ENCODE data around the gene RHOT2. TPM values are rescaled to one million over a fixed set of nuclear protein-coding genes. Genes with fewer than 3 reads are reported as not detected.
A peak's percentile ranks its signal among the peaks of the same experiment; 100 is the strongest.

The RHOT2 gene
- polyA plus RNA-seq, 1 donor (not counting 4 experiments of a cell fraction or from before 2014, with no cell fraction given), result 58.7 TPM

DNA sequence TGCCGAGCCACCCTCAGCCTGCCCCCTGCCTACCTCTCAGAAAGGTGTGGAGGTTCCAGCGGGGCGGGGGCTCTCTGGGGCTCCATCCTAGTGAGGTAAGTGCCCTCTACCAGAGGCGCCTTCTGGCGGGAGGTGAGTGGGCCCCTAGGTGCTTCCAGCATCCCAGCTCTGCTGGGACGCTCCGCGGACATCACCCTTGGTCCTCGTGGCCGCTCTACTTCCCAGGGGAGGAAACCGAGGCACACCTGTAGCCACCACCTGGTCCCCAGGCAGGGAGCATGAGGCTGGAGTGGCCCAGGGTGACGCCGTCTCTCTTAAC is 24.9 kb upstream of the RHOT2 start:
- Histone ChIP-seq H2AFZ (ENCODE audit: control insufficient read depth, low read length) (no peak overlapping the region), H3K4me2 (ENCODE audit: control insufficient read depth, extremely low read depth, insufficient read depth, low read depth, low read length) (peak overlapping the region; percentile 80), H3K9me3 (ENCODE audit: control insufficient read depth, low read depth, low read length) (no peaks in the 10 kb centered on the region), H3K4me3 (ENCODE audit: control insufficient read depth in 2 of 3, extremely low read depth in 1 of 3, insufficient read depth in 2 of 3, low read depth in 1 of 3, low read length in 3 of 3) (peak overlapping the region; percentile 53 to 69 (median 65)), H3K27ac (ENCODE audit: control insufficient read depth, insufficient read depth, low read length) (no peak overlapping the region), H3K79me2 (ENCODE audit: control insufficient read depth, insufficient read depth, low read length) (peaks cover 2% of the 10 kb centered on the region), H3K27me3 (ENCODE audit: control insufficient read depth, extremely low read depth, insufficient read depth, low read length) (no peaks in the 10 kb centered on the region), H3K4me1 (ENCODE audit: control insufficient read depth, extremely low read depth, insufficient read depth, low read length) (peaks cover 5% of the 10 kb centered on the region), H3K9me1 (ENCODE audit: control insufficient read depth, extremely low read depth, insufficient read depth, low read length) (peaks cover 2% of the 10 kb centered on the region), H4K20me1 (ENCODE audit: control insufficient read depth, extremely low read depth, insufficient read depth, low read length) (no peaks in the 10 kb centered on the region), H3K9ac (ENCODE audit: control insufficient read depth, extremely low read depth, insufficient read depth, low read length) (peak overlapping the region; percentile 67), H3K36me3 (ENCODE audit: control insufficient read depth in 2 of 2, extremely low read depth in 1 of 2, insufficient read depth in 2 of 2, low read length in 2 of 2) (no peaks in the 10 kb centered on the region)
- FAIRE-seq, result no peak
- DNase-seq (ENCODE audit: low read depth, low spot score), result no peak
- no peak for TF ChIP-seq EZH2 (IDR thresholded peaks at IDR 0.05; ENCODE audit: low read length)
- TF ChIP-seq, protein P1, sequence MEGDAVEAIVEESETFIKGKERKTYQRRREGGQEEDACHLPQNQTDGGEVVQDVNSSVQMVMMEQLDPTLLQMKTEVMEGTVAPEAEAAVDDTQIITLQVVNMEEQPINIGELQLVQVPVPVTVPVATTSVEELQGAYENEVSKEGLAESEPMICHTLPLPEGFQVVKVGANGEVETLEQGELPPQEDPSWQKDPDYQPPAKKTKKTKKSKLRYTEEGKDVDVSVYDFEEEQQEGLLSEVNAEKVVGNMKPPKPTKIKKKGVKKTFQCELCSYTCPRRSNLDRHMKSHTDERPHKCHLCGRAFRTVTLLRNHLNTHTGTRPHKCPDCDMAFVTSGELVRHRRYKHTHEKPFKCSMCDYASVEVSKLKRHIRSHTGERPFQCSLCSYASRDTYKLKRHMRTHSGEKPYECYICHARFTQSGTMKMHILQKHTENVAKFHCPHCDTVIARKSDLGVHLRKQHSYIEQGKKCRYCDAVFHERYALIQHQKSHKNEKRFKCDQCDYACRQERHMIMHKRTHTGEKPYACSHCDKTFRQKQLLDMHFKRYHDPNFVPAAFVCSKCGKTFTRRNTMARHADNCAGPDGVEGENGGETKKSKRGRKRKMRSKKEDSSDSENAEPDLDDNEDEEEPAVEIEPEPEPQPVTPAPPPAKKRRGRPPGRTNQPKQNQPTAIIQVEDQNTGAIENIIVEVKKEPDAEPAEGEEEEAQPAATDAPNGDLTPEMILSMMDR (optimal IDR thresholded peaks at IDR 0.05 in 1 of 3, IDR thresholded peaks at IDR 0.05 in 1 of 3, conservative IDR thresholded peaks at IDR 0.05 in 1 of 3; ENCODE audit: extremely low read depth in 1 of 3, insufficient read depth in 2 of 3, low read length in 3 of 3), result no peak
- dilution Hi-C loops (cut with MboI; ENCODE audit: extremely low pct_ligation_motif_present, low sequenced_read_pairs), result no loop called here

DNA sequence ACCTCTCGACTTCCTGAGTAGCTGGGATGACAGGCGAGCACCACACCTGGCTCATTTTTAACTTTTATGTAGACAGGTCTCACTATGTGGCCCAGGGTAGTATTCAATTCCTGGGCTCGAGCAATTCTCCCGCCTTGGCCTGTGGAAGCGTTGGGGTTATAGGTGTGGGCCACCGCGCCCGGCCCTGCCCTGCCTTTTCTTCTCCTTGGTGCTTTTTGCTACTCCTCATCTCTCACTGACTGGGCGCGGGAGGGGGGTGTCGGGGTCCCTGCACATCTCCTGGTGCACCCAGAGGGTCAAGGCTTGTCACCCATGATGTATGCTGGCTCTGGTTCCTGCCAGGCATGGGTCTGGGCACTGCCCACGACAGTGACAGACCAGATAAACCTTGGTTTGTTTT is 23.4 kb upstream of the RHOT2 start:
- dilution Hi-C loops (cut with MboI; ENCODE audit: extremely low pct_ligation_motif_present, low sequenced_read_pairs), result no loop called here
- H3K9me1 ChIP-seq (ENCODE audit: control insufficient read depth, extremely low read depth, insufficient read depth, low read length), result peaks cover 2% of the 10 kb centered on the region
- no peaks in the 10 kb centered on the region for H3K36me3 ChIP-seq (ENCODE audit: control insufficient read depth in 2 of 2, extremely low read depth in 1 of 2, insufficient read depth in 2 of 2, low read length in 2 of 2)
- peaks cover 9% of the 10 kb centered on the region for H3K4me1 ChIP-seq (ENCODE audit: control insufficient read depth, extremely low read depth, insufficient read depth, low read length)
- no peaks in the 10 kb centered on the region for H3K27me3 ChIP-seq (ENCODE audit: control insufficient read depth, extremely low read depth, insufficient read depth, low read length)
- H3K79me2 ChIP-seq (ENCODE audit: control insufficient read depth, insufficient read depth, low read length), result peaks cover 3% of the 10 kb centered on the region
- no peak for FAIRE-seq
- H3K4me2 ChIP-seq (ENCODE audit: control insufficient read depth, extremely low read depth, insufficient read depth, low read depth, low read length), result no peak overlapping the region
- H2AFZ ChIP-seq (ENCODE audit: control insufficient read depth, low read length), result no peak overlapping the region
- no peaks in the 10 kb centered on the region for H3K9me3 ChIP-seq (ENCODE audit: control insufficient read depth, low read depth, low read length)
- H3K27ac ChIP-seq (ENCODE audit: control insufficient read depth, insufficient read depth, low read length), result no peak overlapping the region
- no peak for DNase-seq (ENCODE audit: low read depth, low spot score)
- H3K4me3 ChIP-seq (ENCODE audit: control insufficient read depth in 2 of 3, extremely low read depth in 1 of 3, insufficient read depth in 2 of 3, low read depth in 1 of 3, low read length in 3 of 3), result no peak overlapping the region
- no peaks in the 10 kb centered on the region for H4K20me1 ChIP-seq (ENCODE audit: control insufficient read depth, extremely low read depth, insufficient read depth, low read length)
- H3K9ac ChIP-seq (ENCODE audit: control insufficient read depth, extremely low read depth, insufficient read depth, low read length), result no peak overlapping the region
- TF ChIP-seq, protein P1 (optimal IDR thresholded peaks at IDR 0.05 in 1 of 3, IDR thresholded peaks at IDR 0.05 in 1 of 3, conservative IDR thresholded peaks at IDR 0.05 in 1 of 3; ENCODE audit: extremely low read depth in 1 of 3, insufficient read depth in 2 of 3, low read length in 3 of 3), result no peak
- TF ChIP-seq EZH2 (IDR thresholded peaks at IDR 0.05; ENCODE audit: low read length), result no peak

All from keratinocyte (primary cell).